Inferior parietal cortex (tissue), 1 donor: Measurements from ENCODE around the gene RANBP9.

Experiments
- DNase-seq: peaks from one replicate; pipeline ENCODE4 v3.0.0-alpha.2; 2016; ENCODE audit errors: extremely low spot score

RANBP9 gene

GRCh38 chr6:13678255-13678983 is 33.2 kb downstream of the RANBP9 start:
- no peak for DNase-seq

GRCh38 chr6:13677878-13678254 is 33.8 kb downstream of the RANBP9 start:
- DNase-seq, result no peak

- no peak for DNase-seq
Measured at GRCh38 chr6:13676551-13677156, 35.0 kb downstream of the RANBP9 start.

- no peak for DNase-seq
Measured at GRCh38 chr6:13674533-13675190, 37.0 kb downstream of the RANBP9 start.

GRCh38 chr6:13673825-13674444 is 37.7 kb downstream of the RANBP9 start:
- no peak for DNase-seq

GRCh38 chr6:13673368-13673767 is 38.3 kb downstream of the RANBP9 start:
- DNase-seq, result no peak

GRCh38 chr6:13672904-13673303 is 38.7 kb downstream of the RANBP9 start:
- no peak for DNase-seq

GRCh38 chr6:13671548-13672127 is 40.0 kb downstream of the RANBP9 start:
- no peak for DNase-seq

- no peak for DNase-seq
Measured at GRCh38 chr6:13669476-13669875, 42.2 kb downstream of the RANBP9 start.

- DNase-seq, result no peak
Measured at GRCh38 chr6:13668291-13668928, 43.2 kb downstream of the RANBP9 start.

- no peak for DNase-seq
Measured at GRCh38 chr6:13667655-13668054, 44.0 kb downstream of the RANBP9 start.

GRCh38 chr6:13666194-13667105 is 45.2 kb downstream of the RANBP9 start:
- no peak for DNase-seq

- DNase-seq, result no peak
Measured at GRCh38 chr6:13664703-13665352, 46.8 kb downstream of the RANBP9 start.

GRCh38 chr6:13663986-13664385 is 47.6 kb downstream of the RANBP9 start:
- DNase-seq, result no peak

- DNase-seq, result no peak
Measured at GRCh38 chr6:13662651-13663334, 48.8 kb downstream of the RANBP9 start.

- DNase-seq, result no peak
Measured at GRCh38 chr6:13661647-13662046, 50.0 kb downstream of the RANBP9 start.

GRCh38 chr6:13660893-13661292 is 50.7 kb downstream of the RANBP9 start:
- no peak for DNase-seq

GRCh38 chr6:13660273-13660672 is 51.4 kb downstream of the RANBP9 start:
- DNase-seq, result no peak

- no peak for DNase-seq
Measured at GRCh38 chr6:13655700-13656099, 55.9 kb downstream of the RANBP9 start.

- DNase-seq, result no peak
Measured at GRCh38 chr6:13654496-13654895, 57.1 kb downstream of the RANBP9 start.
